ENCODE measurements around the gene USF2. TPM values are rescaled to one million over a fixed set of nuclear protein-coding genes. Genes with fewer than 3 reads are reported as not detected.
"Not testable (repeated sequence)": the region's sequence is repeated elsewhere in the genome, so short reads cannot be mapped to it uniquely, and the experiment has no call there.

Gene USF2, protein sequence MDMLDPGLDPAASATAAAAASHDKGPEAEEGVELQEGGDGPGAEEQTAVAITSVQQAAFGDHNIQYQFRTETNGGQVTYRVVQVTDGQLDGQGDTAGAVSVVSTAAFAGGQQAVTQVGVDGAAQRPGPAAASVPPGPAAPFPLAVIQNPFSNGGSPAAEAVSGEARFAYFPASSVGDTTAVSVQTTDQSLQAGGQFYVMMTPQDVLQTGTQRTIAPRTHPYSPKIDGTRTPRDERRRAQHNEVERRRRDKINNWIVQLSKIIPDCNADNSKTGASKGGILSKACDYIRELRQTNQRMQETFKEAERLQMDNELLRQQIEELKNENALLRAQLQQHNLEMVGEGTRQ
- 100 to 1,000 TPM in 1 of 2 donors, 10 to 100 TPM in 1; 90.4 to 143 TPM for total RNA-seq

DNA sequence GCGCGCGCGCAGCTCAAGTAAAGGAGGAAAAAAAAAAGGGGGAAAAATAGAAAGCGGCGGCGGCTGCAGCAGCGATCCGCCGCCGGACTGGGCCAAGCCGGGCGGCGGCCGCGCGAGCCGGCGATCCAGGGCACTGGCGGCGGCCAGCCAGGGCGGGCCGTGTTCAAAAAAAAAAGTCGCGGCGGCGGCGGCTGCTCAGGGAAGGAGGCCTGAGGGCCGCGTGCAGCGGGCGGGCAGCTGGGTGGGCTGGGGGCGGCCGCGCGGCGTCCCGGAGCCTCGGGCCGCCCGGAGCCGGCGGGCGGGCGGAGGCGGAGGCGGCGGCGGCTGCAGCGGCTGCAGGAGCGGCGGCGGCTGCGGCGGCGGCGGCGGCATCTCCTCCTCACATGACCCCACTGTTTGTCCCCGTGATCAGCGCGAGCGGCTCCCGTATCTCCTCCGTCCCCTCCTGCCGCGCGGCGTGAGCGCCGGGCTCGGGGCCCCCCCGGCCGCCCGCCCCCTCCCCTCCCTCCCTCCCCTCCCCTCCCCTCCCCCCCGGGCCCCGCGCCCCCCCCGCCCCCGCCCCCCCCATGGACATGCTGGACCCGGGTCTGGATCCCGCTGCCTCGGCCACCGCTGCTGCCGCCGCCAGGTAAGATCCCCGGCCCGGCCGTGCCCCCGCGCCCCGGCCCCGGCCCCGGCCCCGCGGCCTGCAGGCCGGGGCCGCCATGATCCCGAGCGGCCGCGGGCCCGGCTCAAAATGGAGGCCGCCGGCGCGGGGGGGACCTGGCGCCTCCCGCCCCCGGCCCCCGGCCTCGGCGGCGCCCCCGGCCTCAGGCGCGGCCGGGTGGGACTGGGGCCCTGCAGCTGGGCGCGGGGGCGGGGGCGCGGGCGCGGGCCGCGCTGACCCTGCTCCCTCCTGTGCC, at the start of gene USF2:
USF2 (plus strand) TSS at position 427 of the 902 bp plus-strand sequence; CDS start at position 567, 140 bp downstream.
- no peaks in the 10 kb centered on the region for H3K27me3 ChIP-seq (replicated peaks; ENCODE audit: insufficient read depth)
- DNase-seq (ENCODE audit: low spot score) (no peak), ATAC-seq (ENCODE audit: insufficient number of reproducible peaks, low FRiP score, low read depth) (no peak)
- H3K27ac ChIP-seq: peak within 1 kb of the TSS; percentile 87 to 99
- H3K4me3 ChIP-seq: peak within 1 kb of the TSS; percentile 100
- H3K36me3 ChIP-seq: peaks cover 25% of the 10 kb centered on the region
- H3K9me3 ChIP-seq: no peaks in the 10 kb centered on the region
- TF ChIP-seq CTCF (IDR thresholded peaks at IDR 0.05): no peak
- peaks cover 21 to 33% of the 10 kb centered on the region in 2 donors for H3K4me1 ChIP-seq (ENCODE audit: control insufficient read depth in 1 of 2, low read depth in 2 of 2)

- no peak for TF ChIP-seq CTCF (IDR thresholded peaks at IDR 0.05)
- H3K9me3 ChIP-seq: no peaks in the 10 kb centered on the region
- H3K27me3 ChIP-seq (replicated peaks; ENCODE audit: insufficient read depth): no peaks in the 10 kb centered on the region
- no peaks in the 10 kb centered on the region for H3K36me3 ChIP-seq
- H3K4me3 ChIP-seq: no peak overlapping the region
- peaks cover 0 to 8% of the 10 kb centered on the region in 2 donors for H3K4me1 ChIP-seq (ENCODE audit: control insufficient read depth in 1 of 2, low read depth in 2 of 2)
- no peak for ATAC-seq (ENCODE audit: insufficient number of reproducible peaks, low FRiP score, low read depth)
- DNase-seq (ENCODE audit: low spot score): no peak
- no peak overlapping the region for H3K27ac ChIP-seq
Measured at GRCh38 chr19:35219008-35219407, 49.8 kb upstream of the USF2 start.

DNA sequence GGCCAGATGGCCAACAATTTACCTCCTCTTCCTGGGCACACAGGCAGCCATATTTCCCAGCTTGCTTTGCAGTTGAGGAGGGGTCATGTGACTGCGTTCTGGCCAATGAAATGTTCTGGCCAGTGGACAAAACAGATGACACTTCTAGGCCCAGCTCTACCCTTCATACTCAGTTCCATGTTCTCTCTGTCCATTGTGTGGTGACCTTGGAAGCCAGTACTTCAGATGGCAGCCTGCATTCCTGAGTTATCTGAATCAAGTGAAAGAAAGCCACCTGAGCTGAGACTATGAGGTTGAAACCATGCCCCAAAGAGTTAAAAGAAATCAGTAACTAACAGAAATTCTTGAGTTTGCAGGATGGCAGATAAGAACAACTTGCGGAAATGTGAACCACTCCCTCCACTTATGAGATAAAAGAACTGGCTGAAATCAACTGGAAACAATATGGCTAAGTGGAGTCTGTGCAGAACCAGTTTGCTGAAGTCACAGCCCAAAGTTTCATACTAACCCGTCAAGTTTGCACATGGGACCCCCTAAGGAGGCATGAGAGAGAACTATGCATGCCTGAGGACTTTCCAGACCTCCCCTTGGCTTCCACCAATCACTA, 48.3 kb upstream of the USF2 start:
- DNase-seq (ENCODE audit: low spot score) (no peak), ATAC-seq (ENCODE audit: insufficient number of reproducible peaks, low FRiP score, low read depth) (no peak)
- H3K36me3 ChIP-seq: no peaks in the 10 kb centered on the region
- no peak overlapping the region for H3K4me3 ChIP-seq
- no peak overlapping the region for H3K27ac ChIP-seq
- TF ChIP-seq CTCF (IDR thresholded peaks at IDR 0.05): no peak
- no peaks in the 10 kb centered on the region for H3K27me3 ChIP-seq (replicated peaks; ENCODE audit: insufficient read depth)
- H3K4me1 ChIP-seq (ENCODE audit: control insufficient read depth in 1 of 2, low read depth in 2 of 2): no peaks in the 10 kb centered on the region
- H3K9me3 ChIP-seq: no peaks in the 10 kb centered on the region

DNA sequence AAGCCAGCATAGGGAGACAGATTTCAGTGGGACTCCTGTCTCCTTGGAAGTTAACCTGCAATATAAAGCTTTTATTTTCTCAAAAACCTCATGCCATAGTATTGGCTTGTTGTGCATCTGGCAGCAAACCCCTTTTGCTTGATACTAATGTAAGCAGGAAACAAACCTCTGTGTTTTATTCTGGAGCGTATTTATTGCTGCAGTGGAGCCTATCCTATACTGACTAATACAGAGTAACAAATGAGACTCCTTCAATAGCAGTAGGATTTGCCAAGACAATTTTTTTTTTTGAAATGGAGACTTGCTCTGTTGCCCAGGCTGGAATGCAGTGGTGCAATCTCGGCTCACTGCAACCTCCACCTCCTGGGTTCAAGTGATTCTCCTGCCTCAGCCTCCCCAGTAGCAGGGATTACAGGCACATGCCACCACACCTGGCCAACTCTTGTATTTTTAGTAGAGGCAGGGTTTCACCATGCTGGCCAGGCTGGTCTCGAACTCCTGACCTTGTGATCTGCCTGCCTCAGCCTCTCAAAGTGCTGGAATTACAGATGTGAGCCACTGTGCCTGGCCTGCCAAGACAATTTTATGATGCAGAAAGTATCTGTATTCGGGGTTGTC, 47.7 kb upstream of the USF2 start:
- not testable (repeated sequence) for ATAC-seq (ENCODE audit: insufficient number of reproducible peaks, low FRiP score, low read depth); H3K27me3 ChIP-seq (replicated peaks; ENCODE audit: insufficient read depth); H3K36me3 ChIP-seq; H3K9me3 ChIP-seq; H3K4me3 ChIP-seq; H3K27ac ChIP-seq; H3K4me1 ChIP-seq (ENCODE audit: control insufficient read depth in 1 of 2, low read depth in 2 of 2); DNase-seq (ENCODE audit: low spot score)

DNA sequence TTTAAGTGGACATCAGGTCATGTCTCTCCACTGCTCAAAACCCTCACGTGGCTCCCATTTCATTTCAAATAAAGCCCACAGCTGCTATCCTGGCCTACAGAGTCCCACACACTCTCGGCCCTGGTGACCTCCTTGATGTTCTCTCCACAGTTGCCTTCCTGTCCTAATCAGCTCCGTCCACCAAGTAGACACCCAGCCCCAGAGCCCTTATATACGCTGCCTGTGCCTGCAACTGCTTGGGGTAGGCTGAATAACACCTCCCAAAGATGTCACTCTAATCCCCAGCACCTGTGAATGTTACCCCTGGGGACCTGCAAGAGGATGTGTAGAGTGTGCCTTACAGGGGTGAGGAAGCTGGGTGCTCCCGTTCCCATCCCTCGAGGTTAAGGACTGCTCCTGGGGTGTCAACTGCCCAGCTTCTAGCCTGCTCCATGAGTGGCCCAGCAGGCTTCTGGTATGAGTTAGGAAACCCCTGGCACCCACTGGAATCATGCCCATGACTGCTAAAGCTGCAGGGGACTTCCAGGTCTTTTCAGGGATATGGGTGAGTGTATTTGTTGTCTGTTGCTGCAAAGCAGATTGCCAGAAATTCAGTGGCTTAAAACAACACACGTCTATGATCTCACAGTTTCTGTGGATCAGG, 46.3 kb upstream of the USF2 start:
- no peaks in the 10 kb centered on the region for H3K36me3 ChIP-seq
- no peaks in the 10 kb centered on the region for H3K27me3 ChIP-seq (replicated peaks; ENCODE audit: insufficient read depth)
- H3K4me3 ChIP-seq: no peak overlapping the region
- H3K4me1 ChIP-seq (ENCODE audit: control insufficient read depth in 1 of 2, low read depth in 2 of 2): no peaks in the 10 kb centered on the region
- ATAC-seq (ENCODE audit: insufficient number of reproducible peaks, low FRiP score, low read depth): no peak
- no peak for TF ChIP-seq CTCF (IDR thresholded peaks at IDR 0.05)
- no peak overlapping the region for H3K27ac ChIP-seq
- H3K9me3 ChIP-seq: no peaks in the 10 kb centered on the region
- no peak for DNase-seq (ENCODE audit: low spot score)

All from thoracic aorta (tissue), 2 donors.